Ascending aorta (tissue), 2 donors: ENCODE data around the gene ZNF618. TPM values are rescaled to one million over a fixed set of nuclear protein-coding genes. Genes with fewer than 3 reads are reported as not detected.

ENCODE experiments used
- DNase-seq, 2 donors: peaks; one replicate each; pipeline ENCODE4 v3.0.0-alpha.2; 2019; ENCODE audit warnings: low spot score in 2 of 2
- H3K27ac ChIP-seq, 2 donors: fragments of 200-600 bp; sonication (generic); one replicate each; pipeline ENCODE4 v1.5.1; 2016 to 2017; ENCODE audit warnings: mild to moderate bottlenecking in 1 of 2
- H3K27me3 ChIP-seq: fragments of 200-600 bp; sonication (generic); one replicate; pipeline ENCODE4 v1.5.1; 2017
- H3K36me3 ChIP-seq, 2 donors: fragments of 200-600 bp; sonication (generic); one replicate each; pipeline ENCODE4 v1.5.1; 2016
- H3K4me1 ChIP-seq, 2 donors: fragments of 200-600 bp; sonication (generic); one replicate each; pipeline ENCODE4 v1.5.1; 2016 to 2017; ENCODE audit warnings: mild to moderate bottlenecking in 1 of 2
- H3K4me3 ChIP-seq, 2 donors: fragments of 200-600 bp; sonication (generic); one replicate each; pipeline ENCODE4 v1.5.1; 2016 to 2017; ENCODE audit warnings: mild to moderate bottlenecking in 1 of 2
- H3K9me3 ChIP-seq, 2 donors: fragments of 200-600 bp; sonication (generic); one replicate each; pipeline ENCODE4 v1.5.1; 2016
- intact Hi-C: fragments of 100-400 bp; cut with DNase I; formaldehyde crosslinking; loops from one replicate; pipeline ENCODE4 v1.15.1; 2023
- total RNA-seq: library from RNA; depleted of rRNA; stranded (reverse); fragments of >200 nt; gene quantifications from one replicate; pipeline ENCODE4 v1.1.0, GENCODE V29; 2016
- TF ChIP-seq, protein P1 (sequence below), 3 experiments: fragments of 200-600 bp in 2 of 3; fragments of 450-650 bp in 1 of 3; sonication (generic) in 2 of 3; IDR thresholded peaks; one replicate each; pipeline ENCODE4 v1.5.1; 2016 to 2019; ENCODE audit warnings: antibody characterized with exemption in 3 of 3, mild to moderate bottlenecking in 1 of 3, moderate library complexity in 1 of 3

Gene ZNF618
- total RNA-seq, 1 donor from 2014 or later, result 16.1 TPM

DNA sequence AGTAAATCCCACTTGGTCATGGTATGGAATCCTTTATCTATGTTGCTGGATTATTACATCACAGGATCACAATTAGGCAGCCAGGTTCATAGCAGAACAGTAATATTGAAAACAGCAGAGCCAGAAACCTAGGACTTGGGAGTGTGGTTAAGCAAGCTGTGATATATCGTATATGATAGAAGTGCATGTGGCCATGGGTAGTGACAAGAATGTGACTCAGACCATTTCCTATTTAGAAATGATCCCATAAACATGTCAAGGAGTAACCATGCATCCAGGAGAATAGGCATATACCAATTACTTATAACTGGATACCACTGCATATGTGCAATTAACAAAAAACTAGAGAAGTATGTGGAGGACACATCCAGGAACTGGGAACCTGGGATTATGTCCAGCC, 170.8 kb downstream of the ZNF618 start:
- intact Hi-C loops, result no loop called here
- peaks cover 0 to 14% of the 10 kb centered on the region in 2 donors for H3K9me3 ChIP-seq
- H3K36me3 ChIP-seq, result peaks cover 27 to 37% of the 10 kb centered on the region in 2 donors
- H3K27me3 ChIP-seq, result no peaks in the 10 kb centered on the region
- no peaks in the 10 kb centered on the region for H3K4me1 ChIP-seq
- TF ChIP-seq, protein P1, sequence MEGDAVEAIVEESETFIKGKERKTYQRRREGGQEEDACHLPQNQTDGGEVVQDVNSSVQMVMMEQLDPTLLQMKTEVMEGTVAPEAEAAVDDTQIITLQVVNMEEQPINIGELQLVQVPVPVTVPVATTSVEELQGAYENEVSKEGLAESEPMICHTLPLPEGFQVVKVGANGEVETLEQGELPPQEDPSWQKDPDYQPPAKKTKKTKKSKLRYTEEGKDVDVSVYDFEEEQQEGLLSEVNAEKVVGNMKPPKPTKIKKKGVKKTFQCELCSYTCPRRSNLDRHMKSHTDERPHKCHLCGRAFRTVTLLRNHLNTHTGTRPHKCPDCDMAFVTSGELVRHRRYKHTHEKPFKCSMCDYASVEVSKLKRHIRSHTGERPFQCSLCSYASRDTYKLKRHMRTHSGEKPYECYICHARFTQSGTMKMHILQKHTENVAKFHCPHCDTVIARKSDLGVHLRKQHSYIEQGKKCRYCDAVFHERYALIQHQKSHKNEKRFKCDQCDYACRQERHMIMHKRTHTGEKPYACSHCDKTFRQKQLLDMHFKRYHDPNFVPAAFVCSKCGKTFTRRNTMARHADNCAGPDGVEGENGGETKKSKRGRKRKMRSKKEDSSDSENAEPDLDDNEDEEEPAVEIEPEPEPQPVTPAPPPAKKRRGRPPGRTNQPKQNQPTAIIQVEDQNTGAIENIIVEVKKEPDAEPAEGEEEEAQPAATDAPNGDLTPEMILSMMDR (IDR thresholded peaks at IDR 0.05), result no peak
- H3K4me3 ChIP-seq, result no peak overlapping the region
- no peak overlapping the region for H3K27ac ChIP-seq
- DNase-seq, result no peak

DNA sequence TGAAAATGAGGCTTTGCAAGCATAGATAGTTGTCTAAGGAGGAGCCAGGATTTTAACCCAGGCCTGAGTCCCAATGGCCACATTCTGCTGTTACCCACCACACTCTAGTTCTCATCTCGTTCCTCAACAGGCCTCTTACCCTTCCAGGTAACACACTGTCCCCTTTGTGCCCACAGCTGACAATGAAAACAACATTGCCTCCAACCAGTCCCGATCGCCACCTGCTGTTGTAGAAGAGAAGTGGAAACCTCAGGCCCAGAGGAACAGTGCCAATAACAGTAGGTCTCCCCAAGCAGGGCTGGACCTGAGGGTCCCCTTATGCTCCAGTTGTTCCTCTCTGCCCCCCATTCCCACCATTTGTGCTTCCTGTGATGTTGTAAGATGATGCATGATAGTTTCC, 171.6 kb downstream of the ZNF618 start:
- intact Hi-C loops, result no loop called here
- DNase-seq, result peak in 1 of 2 donors; percentile 56
- Histone ChIP-seq H3K4me3 (no peak overlapping the region), H3K4me1 (no peaks in the 10 kb centered on the region), H3K27me3 (no peaks in the 10 kb centered on the region), H3K27ac (no peak overlapping the region), H3K9me3 (peaks cover 0 to 14% of the 10 kb centered on the region in 2 donors), H3K36me3 (peaks cover 27 to 35% of the 10 kb centered on the region in 2 donors)
- TF ChIP-seq, protein P1 (IDR thresholded peaks at IDR 0.05), result peak in 1 of 3 experiments; percentile 20

DNA sequence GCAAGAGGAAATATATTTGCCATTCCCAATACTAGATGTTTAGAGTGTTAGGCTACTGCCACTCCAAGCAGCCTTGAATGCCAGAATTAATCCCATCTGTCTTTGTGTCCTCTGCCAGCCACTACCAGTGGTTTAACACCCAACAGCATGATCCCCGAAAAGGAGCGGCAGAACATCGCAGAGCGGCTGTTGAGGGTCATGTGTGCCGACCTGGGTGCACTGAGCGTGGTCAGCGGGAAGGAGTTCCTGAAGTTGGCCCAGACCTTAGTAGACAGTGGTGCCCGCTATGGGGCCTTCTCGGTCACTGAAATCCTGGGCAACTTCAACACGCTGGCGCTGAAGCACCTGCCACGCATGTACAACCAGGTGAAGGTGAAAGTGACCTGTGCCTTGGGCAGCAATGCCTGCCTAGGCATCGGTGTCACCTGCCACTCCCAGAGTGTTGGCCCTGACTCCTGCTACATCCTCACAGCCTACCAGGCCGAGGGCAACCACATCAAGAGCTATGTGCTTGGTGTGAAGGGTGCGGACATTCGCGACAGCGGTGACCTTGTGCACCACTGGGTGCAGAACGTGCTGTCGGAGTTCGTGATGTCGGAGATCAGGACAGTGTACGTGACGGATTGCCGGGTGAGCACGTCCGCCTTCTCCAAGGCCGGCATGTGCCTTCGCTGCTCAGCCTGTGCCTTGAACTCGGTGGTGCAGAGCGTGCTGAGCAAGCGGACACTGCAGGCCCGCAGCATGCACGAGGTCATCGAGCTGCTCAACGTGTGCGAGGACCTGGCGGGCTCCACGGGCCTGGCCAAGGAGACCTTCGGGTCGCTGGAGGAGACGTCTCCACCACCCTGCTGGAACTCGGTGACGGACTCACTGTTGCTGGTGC, 172.7 kb downstream of the ZNF618 start:
- Histone ChIP-seq H3K27me3 (no peaks in the 10 kb centered on the region), H3K4me1 (no peaks in the 10 kb centered on the region), H3K27ac (no peak overlapping the region), H3K4me3 (no peak overlapping the region), H3K9me3 (peaks cover 0 to 8% of the 10 kb centered on the region in 2 donors), H3K36me3 (peaks cover 27 to 42% of the 10 kb centered on the region in 2 donors)
- TF ChIP-seq, protein P1 (IDR thresholded peaks at IDR 0.05), result no peak
- intact Hi-C loops, result no loop called here
- DNase-seq, result peak in 1 of 2 donors; percentile 60

DNA sequence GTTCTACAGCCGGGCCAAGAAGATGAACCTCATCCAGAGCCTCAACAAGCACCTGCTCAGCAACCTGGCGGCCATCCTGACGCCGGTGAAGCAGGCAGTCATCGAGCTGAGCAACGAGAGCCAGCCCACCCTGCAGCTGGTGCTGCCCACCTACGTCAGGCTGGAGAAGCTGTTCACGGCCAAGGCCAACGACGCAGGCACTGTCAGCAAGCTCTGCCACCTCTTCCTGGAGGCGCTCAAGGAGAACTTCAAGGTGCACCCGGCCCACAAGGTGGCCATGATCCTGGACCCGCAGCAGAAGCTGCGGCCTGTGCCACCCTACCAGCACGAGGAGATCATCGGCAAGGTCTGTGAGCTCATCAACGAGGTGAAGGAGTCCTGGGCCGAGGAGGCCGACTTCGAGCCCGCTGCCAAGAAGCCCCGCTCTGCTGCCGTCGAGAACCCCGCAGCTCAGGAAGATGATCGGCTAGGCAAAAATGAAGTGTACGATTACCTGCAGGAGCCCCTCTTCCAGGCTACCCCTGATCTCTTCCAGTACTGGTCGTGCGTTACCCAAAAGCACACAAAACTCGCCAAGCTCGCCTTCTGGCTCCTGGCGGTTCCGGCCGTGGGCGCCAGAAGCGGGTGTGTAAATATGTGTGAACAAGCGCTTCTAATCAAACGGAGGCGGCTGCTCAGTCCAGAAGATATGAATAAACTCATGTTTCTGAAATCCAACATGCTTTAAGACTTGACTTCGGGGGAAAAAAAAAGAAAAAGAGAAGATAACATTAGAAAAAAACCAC, 173.5 kb downstream of the ZNF618 start:
- Histone ChIP-seq H3K9me3 (no peaks in the 10 kb centered on the region), H3K27me3 (no peaks in the 10 kb centered on the region), H3K36me3 (peaks cover 27 to 42% of the 10 kb centered on the region in 2 donors), H3K27ac (no peak overlapping the region), H3K4me1 (no peaks in the 10 kb centered on the region), H3K4me3 (no peak overlapping the region)
- intact Hi-C loops, result no loop called here
- DNase-seq, result peak in 1 of 2 donors; percentile 52
- TF ChIP-seq, protein P1 (IDR thresholded peaks at IDR 0.05), result no peak

DNA sequence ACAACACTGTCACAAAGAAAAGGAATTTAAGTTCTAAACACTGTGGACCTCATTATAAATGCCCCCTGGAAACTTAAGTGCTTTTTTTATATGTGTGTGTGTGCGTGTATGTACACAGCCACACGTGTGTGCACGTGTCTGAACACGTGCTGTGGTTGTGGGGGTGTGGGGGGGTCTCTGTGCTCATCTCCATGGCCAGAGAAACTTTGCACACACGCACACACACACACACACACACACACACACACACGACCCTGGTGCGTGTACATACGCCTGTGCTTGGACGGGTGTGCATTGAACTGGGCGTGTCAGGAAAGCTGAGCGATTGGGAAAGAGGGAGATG, 174.1 kb downstream of the ZNF618 start:
- H3K9me3 ChIP-seq, result no peaks in the 10 kb centered on the region
- intact Hi-C loops, result no loop called here
- H3K4me3 ChIP-seq, result no peak overlapping the region
- peak in 1 of 2 donors; percentile 33 for DNase-seq
- H3K36me3 ChIP-seq, result peaks cover 27 to 42% of the 10 kb centered on the region in 2 donors
- TF ChIP-seq, protein P1 (IDR thresholded peaks at IDR 0.05), result no peak
- no peaks in the 10 kb centered on the region for H3K27me3 ChIP-seq
- H3K4me1 ChIP-seq, result no peaks in the 10 kb centered on the region
- no peak overlapping the region for H3K27ac ChIP-seq
